K562 (cell line): Measurements from ENCODE around the gene ATP5F1D. TPM values are rescaled to one million over a fixed set of nuclear protein-coding genes. Genes with fewer than 3 reads are reported as not detected.

Experiments used
- ESRRA ChIP-seq: fragments of 450-650 bp; IDR thresholded peaks from 2 replicates; pipeline ENCODE4 v1.6.1; 2014; ENCODE audit warnings: low read depth, mild to moderate bottlenecking, moderate library complexity, borderline replicate concordance
- HDAC2 ChIP-seq: fragments of 450-650 bp; IDR thresholded peaks from 2 replicates; pipeline ENCODE4 v1.6.1; 2016; ENCODE audit warnings: mild to moderate bottlenecking
- KDM4B ChIP-seq, 2 experiments: fragments of 450-650 bp in 1 of 2; sonication (generic) in 1 of 2; IDR thresholded peaks; 2 replicates each; pipeline ENCODE4 v1.6.1; 2016 to 2017; ENCODE audit warnings: borderline replicate concordance in 2 of 2, antibody characterized with exemption in 1 of 2, low read depth in 1 of 2, mild to moderate bottlenecking in 1 of 2
- MEF2A ChIP-seq: IDR thresholded peaks from 2 replicates; pipeline ENCODE4 v1.6.1; 2011; ENCODE audit warnings: low read depth, mild to moderate bottlenecking, low read length, moderate library complexity; ENCODE audit not compliant: control insufficient read depth
- PURB ChIP-seq: sonication (generic); formaldehyde crosslinking; IDR thresholded peaks from 2 replicates; pipeline ENCODE4 v1.9.0; 2021; ENCODE audit warnings: low read depth, mild to moderate bottlenecking, missing genetic modification reagents
- polyA plus RNA-seq, 8 experiments: library from polyadenylated mRNA; depleted of rRNA in 4 of 8; stranded (reverse) in 5 of 8; unstranded in 3 of 8; fragments of >200 nt; fragmentation: Nextera tagmentation in 2 of 8; fragmentation: Illumina TruSeq in 1 of 8; extraction: Ambion mirVana in 2 of 8; extraction: Trizol in 1 of 8; gene quantifications; 2 replicates each; pipeline versions ENCODE4 v1.2.1 to v1.2.3, GENCODE V29; 2011 to 2014; ENCODE audit warnings: inconsistent platforms in 1 of 8, missing spikeins in 1 of 8
- total RNA-seq, 7 experiments: library from RNA; depleted of rRNA in 6 of 7; stranded (reverse); fragments of >200 nt in 6 of 7; fragmentation: Illumina TruSeq in 2 of 7; extraction: Trizol in 2 of 7; gene quantifications; 2 replicates each; pipeline versions ENCODE4 v1.2.1 to v1.2.3, GENCODE V29; 2011 to 2021; ENCODE audit warnings: low replicate concordance in 1 of 7
- TF ChIP-seq, protein P1 (sequence below), 2 experiments: fragments of 450-650 bp; IDR thresholded peaks; 2 replicates each; pipeline ENCODE4 v1.6.1; 2016; ENCODE audit warnings: mild to moderate bottlenecking in 2 of 2, borderline replicate concordance in 1 of 2, low read depth in 1 of 2, moderate library complexity in 1 of 2
- TF ChIP-seq, protein P2 (sequence below): conservative IDR thresholded peaks from 2 replicates; pipeline ENCODE4 v1.6.1; 2011; ENCODE audit warnings: low read depth, mild to moderate bottlenecking, low read length; ENCODE audit not compliant: control insufficient read depth
- TF ChIP-seq, protein P3 (sequence below): fragments of 250-450 bp; sonication (Bioruptor Pico); IDR thresholded peaks from 2 replicates; pipeline ENCODE4 v1.9.0; 2021; ENCODE audit warnings: mild to moderate bottlenecking, inconsistent platforms
- TF ChIP-seq, protein P4 (sequence below): fragments of 450-650 bp; conservative IDR thresholded peaks from 2 replicates; pipeline ENCODE4 v1.6.1; 2016; ENCODE audit warnings: missing genetic modification characterization, low read depth, mild to moderate bottlenecking, missing compliant biosample characterization, moderate library complexity
- TF ChIP-seq, protein P5 (sequence below): fragments of 450-650 bp; formaldehyde crosslinking; IDR thresholded peaks from 2 replicates; pipeline ENCODE4 v1.4.0; 2020; ENCODE audit warnings: mild to moderate bottlenecking, moderate library complexity

Gene ATP5F1D
- total and polyA plus RNA-seq, 9 of the 15 experiments (the other 6 are each of a cell fraction or from before 2014, with no cell fraction given) = 3.9 to 409 (median 36.8) TPM

DNA sequence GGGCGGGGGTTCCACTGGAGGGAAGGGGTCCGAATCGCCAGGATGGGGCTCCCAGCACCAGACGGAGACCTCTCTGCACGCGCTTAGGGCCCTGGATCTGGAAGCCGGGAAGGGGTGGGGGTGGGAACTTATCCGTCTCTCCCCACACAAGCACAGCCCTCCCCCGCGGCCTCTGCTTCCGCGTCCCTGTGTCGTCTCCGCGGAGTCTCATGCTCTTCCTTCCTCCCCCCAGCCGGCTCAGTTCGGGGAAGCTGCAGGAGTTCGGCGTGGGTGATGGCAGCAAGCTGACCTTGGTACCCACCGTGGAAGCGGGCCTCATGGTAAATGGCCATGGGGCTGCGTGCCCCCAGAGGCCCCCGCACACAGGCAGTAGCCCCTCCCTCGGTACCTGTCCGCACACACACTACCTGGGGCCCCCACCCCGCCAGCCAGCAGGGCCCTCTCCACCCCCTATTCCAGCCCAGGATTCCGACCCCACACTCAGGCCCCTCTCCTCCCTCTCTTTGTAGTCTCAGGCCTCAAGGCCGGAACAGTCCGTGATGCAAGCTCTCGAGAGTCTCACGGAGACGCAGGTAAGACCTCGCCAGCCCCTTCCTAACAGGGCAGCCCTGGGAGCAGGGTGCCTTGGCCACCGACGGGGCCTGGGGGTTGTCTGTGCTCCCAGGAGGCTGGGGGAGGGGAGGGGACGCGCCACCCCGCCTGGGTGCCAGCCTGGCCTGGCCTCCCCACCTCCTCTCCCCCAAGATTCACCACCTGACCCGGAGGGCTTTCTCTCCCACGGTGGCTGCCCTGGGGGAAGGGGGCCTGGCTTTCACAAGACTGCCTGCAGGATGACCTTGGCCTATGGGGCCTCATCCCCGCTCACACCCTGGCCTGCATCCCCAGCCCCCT, 10.0 kb downstream of the ATP5F1D start (continued):
- TF ChIP-seq, protein P1, sequence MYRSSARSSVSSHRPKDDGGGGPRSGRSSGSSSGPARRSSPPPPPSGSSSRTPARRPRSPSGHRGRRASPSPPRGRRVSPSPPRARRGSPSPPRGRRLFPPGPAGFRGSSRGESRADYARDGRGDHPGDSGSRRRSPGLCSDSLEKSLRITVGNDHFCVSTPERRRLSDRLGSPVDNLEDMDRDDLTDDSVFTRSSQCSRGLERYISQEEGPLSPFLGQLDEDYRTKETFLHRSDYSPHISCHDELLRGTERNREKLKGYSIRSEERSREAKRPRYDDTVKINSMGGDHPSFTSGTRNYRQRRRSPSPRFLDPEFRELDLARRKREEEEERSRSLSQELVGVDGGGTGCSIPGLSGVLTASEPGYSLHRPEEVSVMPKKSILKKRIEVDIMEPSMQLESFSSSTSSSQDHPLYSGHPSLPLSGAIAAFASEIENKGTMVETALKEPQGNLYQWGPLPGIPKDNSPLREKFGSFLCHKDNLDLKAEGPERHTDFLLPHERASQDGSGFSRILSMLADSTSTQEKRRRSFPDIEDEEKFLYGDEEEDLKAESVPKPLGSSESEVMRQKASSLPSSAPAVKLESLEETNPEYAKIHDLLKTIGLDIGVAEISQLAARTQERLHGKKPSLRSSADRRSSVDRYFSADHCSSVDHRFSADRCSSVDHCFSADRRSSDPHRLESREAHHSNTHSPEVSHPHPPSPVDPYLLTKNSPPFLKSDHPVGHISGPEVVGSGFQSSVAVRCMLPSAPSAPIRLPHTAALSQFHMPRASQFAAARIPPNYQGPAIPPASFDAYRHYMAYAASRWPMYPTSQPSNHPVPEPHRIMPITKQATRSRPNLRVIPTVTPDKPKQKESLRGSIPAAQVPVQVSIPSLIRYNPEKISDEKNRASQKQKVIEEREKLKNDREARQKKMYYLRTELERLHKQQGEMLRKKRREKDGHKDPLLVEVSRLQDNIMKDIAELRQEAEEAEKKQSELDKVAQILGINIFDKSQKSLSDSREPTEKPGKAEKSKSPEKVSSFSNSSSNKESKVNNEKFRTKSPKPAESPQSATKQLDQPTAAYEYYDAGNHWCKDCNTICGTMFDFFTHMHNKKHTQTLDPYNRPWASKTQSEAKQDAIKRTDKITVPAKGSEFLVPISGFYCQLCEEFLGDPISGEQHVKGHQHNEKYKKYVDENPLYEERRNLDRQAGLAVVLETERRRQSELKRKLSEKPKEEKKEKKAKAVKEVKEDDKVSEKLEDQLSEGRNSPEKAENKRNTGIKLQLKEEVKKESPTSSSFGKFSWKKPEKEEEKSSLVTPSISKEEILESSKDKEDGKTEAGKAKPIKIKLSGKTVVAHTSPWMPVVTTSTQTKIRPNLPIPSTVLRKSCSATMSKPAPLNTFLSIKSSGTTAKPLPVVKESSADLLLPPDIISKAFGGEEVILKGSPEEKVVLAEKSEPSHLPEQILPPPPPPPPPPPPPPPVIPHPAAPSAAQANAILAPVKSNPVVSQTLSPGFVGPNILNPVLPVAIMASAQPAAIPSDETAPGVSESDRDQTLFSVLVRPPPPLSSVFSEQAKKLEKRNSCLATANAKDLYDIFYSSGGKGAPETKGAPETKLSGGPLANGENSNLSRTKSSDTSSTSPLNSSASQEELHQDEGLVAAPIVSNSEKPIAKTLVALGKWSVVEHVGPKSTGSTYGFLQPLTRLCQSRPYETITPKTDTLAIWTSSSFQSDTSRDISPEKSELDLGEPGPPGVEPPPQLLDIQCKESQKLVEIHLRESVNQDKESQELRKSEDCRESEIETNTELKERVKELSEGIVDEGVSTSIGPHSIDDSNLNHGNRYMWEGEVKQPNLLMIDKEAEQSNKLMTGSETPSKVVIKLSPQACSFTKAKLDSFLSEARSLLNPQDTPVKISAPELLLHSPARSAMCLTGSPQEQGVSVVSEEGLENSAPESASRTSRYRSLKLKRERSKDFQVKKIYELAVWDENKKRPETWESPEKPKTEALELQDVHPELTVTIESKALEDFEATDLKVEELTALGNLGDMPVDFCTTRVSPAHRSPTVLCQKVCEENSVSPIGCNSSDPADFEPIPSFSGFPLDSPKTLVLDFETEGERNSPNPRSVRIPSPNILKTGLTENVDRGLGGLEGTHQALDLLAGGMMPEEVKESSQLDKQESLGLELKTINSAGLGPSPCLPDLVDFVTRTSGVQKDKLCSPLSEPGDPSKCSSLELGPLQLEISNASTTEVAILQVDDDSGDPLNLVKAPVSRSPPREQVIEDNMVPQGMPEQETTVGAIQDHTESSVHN (IDR thresholded peaks at IDR 0.05; ENCODE audit: borderline replicate concordance in 1 of 2, low read depth in 1 of 2) = no peak
- TF ChIP-seq, protein P2, sequence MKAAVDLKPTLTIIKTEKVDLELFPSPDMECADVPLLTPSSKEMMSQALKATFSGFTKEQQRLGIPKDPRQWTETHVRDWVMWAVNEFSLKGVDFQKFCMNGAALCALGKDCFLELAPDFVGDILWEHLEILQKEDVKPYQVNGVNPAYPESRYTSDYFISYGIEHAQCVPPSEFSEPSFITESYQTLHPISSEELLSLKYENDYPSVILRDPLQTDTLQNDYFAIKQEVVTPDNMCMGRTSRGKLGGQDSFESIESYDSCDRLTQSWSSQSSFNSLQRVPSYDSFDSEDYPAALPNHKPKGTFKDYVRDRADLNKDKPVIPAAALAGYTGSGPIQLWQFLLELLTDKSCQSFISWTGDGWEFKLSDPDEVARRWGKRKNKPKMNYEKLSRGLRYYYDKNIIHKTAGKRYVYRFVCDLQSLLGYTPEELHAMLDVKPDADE = 0 out of 2 replicates have a peak, but pooled peaks have one; percentile 57
- TF ChIP-seq PURB (CRISPR knock-in tag) (no peak), MEF2A (no peak), HDAC2 (no peak), KDM4B (IDR thresholded peaks at IDR 0.05; ENCODE audit: borderline replicate concordance in 2 of 2, low read depth in 1 of 2) (0 out of 4 replicates have a peak, but pooled peaks of 1 of the 2 experiments have one; percentile 8), ESRRA (no peak; the same call in 1 of the 2 replicates)
- TF ChIP-seq, protein P3, sequence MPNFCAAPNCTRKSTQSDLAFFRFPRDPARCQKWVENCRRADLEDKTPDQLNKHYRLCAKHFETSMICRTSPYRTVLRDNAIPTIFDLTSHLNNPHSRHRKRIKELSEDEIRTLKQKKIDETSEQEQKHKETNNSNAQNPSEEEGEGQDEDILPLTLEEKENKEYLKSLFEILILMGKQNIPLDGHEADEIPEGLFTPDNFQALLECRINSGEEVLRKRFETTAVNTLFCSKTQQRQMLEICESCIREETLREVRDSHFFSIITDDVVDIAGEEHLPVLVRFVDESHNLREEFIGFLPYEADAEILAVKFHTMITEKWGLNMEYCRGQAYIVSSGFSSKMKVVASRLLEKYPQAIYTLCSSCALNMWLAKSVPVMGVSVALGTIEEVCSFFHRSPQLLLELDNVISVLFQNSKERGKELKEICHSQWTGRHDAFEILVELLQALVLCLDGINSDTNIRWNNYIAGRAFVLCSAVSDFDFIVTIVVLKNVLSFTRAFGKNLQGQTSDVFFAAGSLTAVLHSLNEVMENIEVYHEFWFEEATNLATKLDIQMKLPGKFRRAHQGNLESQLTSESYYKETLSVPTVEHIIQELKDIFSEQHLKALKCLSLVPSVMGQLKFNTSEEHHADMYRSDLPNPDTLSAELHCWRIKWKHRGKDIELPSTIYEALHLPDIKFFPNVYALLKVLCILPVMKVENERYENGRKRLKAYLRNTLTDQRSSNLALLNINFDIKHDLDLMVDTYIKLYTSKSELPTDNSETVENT = 0 out of 2 replicates have a peak, but pooled peaks have one; percentile 36
- TF ChIP-seq, protein P4, sequence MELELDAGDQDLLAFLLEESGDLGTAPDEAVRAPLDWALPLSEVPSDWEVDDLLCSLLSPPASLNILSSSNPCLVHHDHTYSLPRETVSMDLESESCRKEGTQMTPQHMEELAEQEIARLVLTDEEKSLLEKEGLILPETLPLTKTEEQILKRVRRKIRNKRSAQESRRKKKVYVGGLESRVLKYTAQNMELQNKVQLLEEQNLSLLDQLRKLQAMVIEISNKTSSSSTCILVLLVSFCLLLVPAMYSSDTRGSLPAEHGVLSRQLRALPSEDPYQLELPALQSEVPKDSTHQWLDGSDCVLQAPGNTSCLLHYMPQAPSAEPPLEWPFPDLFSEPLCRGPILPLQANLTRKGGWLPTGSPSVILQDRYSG = no peak
- TF ChIP-seq, protein P5, sequence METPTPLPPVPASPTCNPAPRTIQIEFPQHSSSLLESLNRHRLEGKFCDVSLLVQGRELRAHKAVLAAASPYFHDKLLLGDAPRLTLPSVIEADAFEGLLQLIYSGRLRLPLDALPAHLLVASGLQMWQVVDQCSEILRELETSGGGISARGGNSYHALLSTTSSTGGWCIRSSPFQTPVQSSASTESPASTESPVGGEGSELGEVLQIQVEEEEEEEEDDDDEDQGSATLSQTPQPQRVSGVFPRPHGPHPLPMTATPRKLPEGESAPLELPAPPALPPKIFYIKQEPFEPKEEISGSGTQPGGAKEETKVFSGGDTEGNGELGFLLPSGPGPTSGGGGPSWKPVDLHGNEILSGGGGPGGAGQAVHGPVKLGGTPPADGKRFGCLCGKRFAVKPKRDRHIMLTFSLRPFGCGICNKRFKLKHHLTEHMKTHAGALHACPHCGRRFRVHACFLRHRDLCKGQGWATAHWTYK (CRISPR knock-in tag) = no peak
